GM12878 (cell line): ENCODE data around the gene CDC37. TPM values are rescaled to one million over a fixed set of nuclear protein-coding genes. Genes with fewer than 3 reads are reported as not detected.

ENCODE experiments used
- ATF3 ChIP-seq: IDR thresholded peaks from 2 replicates; pipeline ENCODE4 v1.6.1; 2011; ENCODE audit warnings: low read depth, mild to moderate bottlenecking, low read length, moderate library complexity, borderline replicate concordance; ENCODE audit errors: extremely low read depth
- CREM ChIP-seq: IDR thresholded peaks from 2 replicates; pipeline ENCODE4 v1.6.1; 2014; ENCODE audit warnings: antibody characterized with exemption, low read depth
- E2F4 ChIP-seq: IDR thresholded peaks from 2 replicates; pipeline ENCODE4 v1.6.1; 2012; ENCODE audit warnings: low read depth, low read length, improper control_type of control experiment
- E2F8 ChIP-seq: fragments of 450-650 bp; IDR thresholded peaks from 2 replicates; pipeline ENCODE4 v1.6.1; 2018; ENCODE audit warnings: mild to moderate bottlenecking, low read depth, moderate library complexity; ENCODE audit not compliant: partially characterized antibody
- E4F1 ChIP-seq: fragments of 450-650 bp; IDR thresholded peaks from 2 replicates; pipeline ENCODE4 v1.6.1; 2018; ENCODE audit warnings: borderline replicate concordance, mild to moderate bottlenecking; ENCODE audit not compliant: partially characterized antibody
- EED ChIP-seq: sonication (generic); IDR thresholded peaks from 2 replicates; pipeline ENCODE4 v1.6.1; 2016; ENCODE audit warnings: antibody characterized with exemption, low read depth
- EGR1 ChIP-seq, 2 experiments: IDR thresholded peaks; 1 replicate in 1 of 2; 2 replicates in 1 of 2; pipeline ENCODE4 v1.6.1; 2011 to 2012; ENCODE audit warnings: low read depth in 2 of 2, low read length in 2 of 2, borderline replicate concordance in 1 of 2, mild to moderate bottlenecking in 1 of 2, moderate library complexity in 1 of 2
- ESRRA ChIP-seq: IDR thresholded peaks from 2 replicates; pipeline ENCODE4 v1.6.1; 2012; ENCODE audit warnings: mild to moderate bottlenecking, low read length, improper control_type of control experiment
- FOXM1 ChIP-seq: IDR thresholded peaks from 2 replicates; pipeline ENCODE4 v1.6.1; 2012; ENCODE audit warnings: low read depth, mild to moderate bottlenecking, inconsistent platforms, low read length, moderate library complexity
- HDGF ChIP-seq: fragments of 450-650 bp; IDR thresholded peaks from 2 replicates; pipeline ENCODE4 v1.6.1; 2016; ENCODE audit warnings: antibody characterized with exemption
- JUNB ChIP-seq: IDR thresholded peaks from 2 replicates; pipeline ENCODE4 v1.6.1; 2016; ENCODE audit warnings: antibody characterized with exemption, mild to moderate bottlenecking
- KLF5 ChIP-seq: fragments of 450-650 bp; IDR thresholded peaks from 2 replicates; pipeline ENCODE4 v1.6.1; 2014; ENCODE audit warnings: mild to moderate bottlenecking; ENCODE audit not compliant: partially characterized antibody
- MAX ChIP-seq: IDR thresholded peaks from 2 replicates; pipeline ENCODE4 v1.6.1; 2012; ENCODE audit warnings: low read depth, low read length, improper control_type of control experiment
- NR2C1 ChIP-seq: fragments of 450-650 bp; IDR thresholded peaks from 2 replicates; pipeline ENCODE4 v1.6.1; 2017; ENCODE audit warnings: antibody characterized with exemption, mild to moderate bottlenecking, moderate library complexity
- RAD51 ChIP-seq: fragments of 450-650 bp; IDR thresholded peaks from 2 replicates; pipeline ENCODE4 v1.6.1; 2016; ENCODE audit warnings: moderate library complexity, mild to moderate bottlenecking, inconsistent platforms
- SIX5 ChIP-seq: IDR thresholded peaks from 2 replicates; pipeline ENCODE4 v1.6.1; 2011; ENCODE audit warnings: mild to moderate bottlenecking, low read depth, low read length, moderate library complexity; ENCODE audit not compliant: severe bottlenecking
- SMC3 ChIP-seq: IDR thresholded peaks from 2 replicates; pipeline ENCODE4 v1.6.1; 2011; ENCODE audit warnings: low read length, improper control_type of control experiment, borderline replicate concordance
- ZNF24 ChIP-seq: fragments of 450-650 bp; IDR thresholded peaks from 2 replicates; pipeline ENCODE4 v1.6.1; 2017; ENCODE audit warnings: antibody characterized with exemption, mild to moderate bottlenecking
- ZNF687 ChIP-seq: fragments of 450-650 bp; IDR thresholded peaks from 2 replicates; pipeline ENCODE4 v1.6.1; 2017; ENCODE audit warnings: mild to moderate bottlenecking, moderate library complexity
- polyA plus RNA-seq, 11 experiments: library from polyadenylated mRNA; depleted of rRNA in 4 of 11; unstranded in 6 of 11; stranded (reverse) in 5 of 11; fragments of >200 nt; fragmentation: Nextera tagmentation in 4 of 11; fragmentation: Illumina TruSeq in 1 of 11; extraction: Ambion mirVana in 4 of 11; extraction: Trizol in 1 of 11; gene quantifications; 1 replicate in 1 of 11; 2 replicates in 10 of 11; pipeline versions ENCODE4 v1.2.1 to v1.2.3, GENCODE V29; 2011 to 2016; ENCODE audit warnings: inconsistent platforms in 2 of 11, missing spikeins in 2 of 11, low read depth in 1 of 11
- total RNA-seq, 4 experiments: library from RNA; depleted of rRNA in 3 of 4; stranded (reverse); fragments of >200 nt in 3 of 4; fragmentation: Illumina TruSeq in 1 of 4; extraction: Trizol in 1 of 4; gene quantifications; 2 replicates each; pipeline versions ENCODE4 v1.2.1 to v1.2.3, GENCODE V29; 2013 to 2021

The CDC37 gene
- total and polyA plus RNA-seq, 10 of the 15 experiments (the other 5 are each of a cell fraction or from before 2014, with no cell fraction given), result 4.7 to 265 (median 176) TPM

- TF ChIP-seq E2F8 (no peak), ZNF24 (no peak), CREM (no peak; the same call in 1 of the 2 replicates), HDGF (no peak), SMC3 (no peak), SIX5 (no peak), JUNB (no peak), RAD51 (peak; percentile 49; the same call in 1 of the 2 replicates), ATF3 (no peak), EGR1 (IDR thresholded peaks at IDR 0.05; ENCODE audit: borderline replicate concordance in 1 of 2, low read depth in 2 of 2, low read length in 2 of 2) (peak in 1 of 2 experiments; percentile 7; a peak in 1 of 3 replicates), MAX (no peak), E2F4 (no peak), E4F1 (no peak), EED (peak; percentile 91), KLF5 (no peak), NR2C1 (no peak), ZNF687 (no peak), ESRRA (peak; percentile 14; the same call in 1 of the 2 replicates), FOXM1 (no peak)
These were observed 28.1 kb upstream of the CDC37 start (continued) for GRCh38 chr19:10431254-10431942.
